Neuronal stem cell (in vitro differentiated cells): ENCODE results near the gene PGAP3.

ENCODE experiments used
- DNase-seq: peaks from one replicate; pipeline ENCODE4 v3.0.0-alpha.2; 2013; ENCODE audit warnings: low spot score
- H2AFZ ChIP-seq: one replicate; pipeline ENCODE4 v1.6.1; 2013; ENCODE audit warnings: mild to moderate bottlenecking, low read length, inconsistent platforms
- H2AK5ac ChIP-seq: 2 replicates; pipeline ENCODE4 v1.6.1; 2013; ENCODE audit warnings: low read depth, mild to moderate bottlenecking, inconsistent platforms, low read length, moderate library complexity, mixed read lengths
- H2BK120ac ChIP-seq: 2 replicates; pipeline ENCODE4 v1.6.1; 2013; ENCODE audit warnings: low read depth, mild to moderate bottlenecking, inconsistent platforms, low read length, moderate library complexity, mixed read lengths
- H2BK12ac ChIP-seq: one replicate; pipeline ENCODE4 v1.6.1; 2013; ENCODE audit warnings: low read length, inconsistent platforms
- H2BK15ac ChIP-seq: 2 replicates; pipeline ENCODE4 v1.6.1; 2013; ENCODE audit warnings: mild to moderate bottlenecking, low read length, inconsistent platforms, mixed read lengths
- H2BK5ac ChIP-seq: one replicate; pipeline ENCODE4 v1.6.1; 2013; ENCODE audit warnings: inconsistent platforms, mild to moderate bottlenecking, low read length, moderate library complexity
- H3K14ac ChIP-seq: one replicate; pipeline ENCODE4 v1.6.1; 2013; ENCODE audit warnings: low read length, inconsistent platforms
- H3K18ac ChIP-seq: 2 replicates; pipeline ENCODE4 v1.6.1; 2013; ENCODE audit warnings: low read length, inconsistent platforms
- H3K23ac ChIP-seq: 2 replicates; pipeline ENCODE4 v1.6.1; 2013; ENCODE audit warnings: low read depth, mild to moderate bottlenecking, mixed read lengths, low read length, inconsistent platforms; ENCODE audit not compliant: poor library complexity
- H3K27ac ChIP-seq: replicated peaks from 3 replicates; pipeline ENCODE4 v1.5.1; 2013; ENCODE audit warnings: low read length, inconsistent platforms
- H3K27me3 ChIP-seq, 3 experiments: 2 replicates each; pipeline ENCODE4 v1.6.1; 2013; ENCODE audit warnings: low read length in 3 of 3, mild to moderate bottlenecking in 2 of 3, inconsistent platforms in 1 of 3, low read depth in 1 of 3, mixed read lengths in 1 of 3, moderate library complexity in 1 of 3; ENCODE audit not compliant: control insufficient read depth in 3 of 3, insufficient read depth in 3 of 3
- H3K36me3 ChIP-seq, 2 donors: replicated peaks in 1 of 2; 2 replicates each; pipeline ENCODE4 v1.6.1; 2013; ENCODE audit warnings: low read length in 2 of 2; ENCODE audit not compliant: control insufficient read depth in 2 of 2, insufficient read depth in 2 of 2
- H3K4ac ChIP-seq: 2 replicates; pipeline ENCODE4 v1.6.1; 2013; ENCODE audit warnings: inconsistent platforms, mild to moderate bottlenecking, low read length, moderate library complexity
- H3K4me1 ChIP-seq, 2 donors: 1 replicate in 1 of 2; 2 replicates in 1 of 2; pipeline ENCODE4 v1.6.1; 2013; ENCODE audit warnings: low read length in 2 of 2, low read depth in 1 of 2; ENCODE audit not compliant: control insufficient read depth in 2 of 2, insufficient read depth in 1 of 2
- H3K4me2 ChIP-seq: one replicate; pipeline ENCODE4 v1.6.1; 2013; ENCODE audit warnings: mild to moderate bottlenecking, low read length, inconsistent platforms; ENCODE audit not compliant: insufficient read depth, poor library complexity, severe bottlenecking
- H3K4me3 ChIP-seq, 2 donors: 2 replicates each; pipeline ENCODE4 v1.5.1; 2013; ENCODE audit warnings: low read length in 2 of 2, mild to moderate bottlenecking in 2 of 2, inconsistent platforms in 1 of 2, moderate library complexity in 1 of 2
- H3K79me1 ChIP-seq: one replicate; pipeline ENCODE4 v1.6.1; 2013; ENCODE audit warnings: low read depth, mild to moderate bottlenecking, inconsistent platforms, low read length, moderate library complexity
- H3K9ac ChIP-seq: one replicate; pipeline ENCODE4 v1.6.1; 2013; ENCODE audit warnings: mild to moderate bottlenecking, low read depth, low read length, inconsistent platforms; ENCODE audit not compliant: poor library complexity
- H3K9me3 ChIP-seq, 2 donors: replicated peaks in 1 of 2; 2 replicates each; pipeline versions ENCODE3 to v1.6.1; 2013; ENCODE audit warnings: low read length in 2 of 2, mild to moderate bottlenecking in 2 of 2, inconsistent platforms in 1 of 2, low read depth in 1 of 2, mixed read lengths in 1 of 2, moderate library complexity in 1 of 2; ENCODE audit not compliant: control insufficient read depth in 2 of 2, insufficient read depth in 1 of 2
- H4K8ac ChIP-seq: one replicate; pipeline ENCODE4 v1.6.1; 2013; ENCODE audit warnings: low read depth, mild to moderate bottlenecking, inconsistent platforms, low read length, moderate library complexity
- H4K91ac ChIP-seq: one replicate; pipeline ENCODE4 v1.6.1; 2013; ENCODE audit warnings: low read length, low read depth, mild to moderate bottlenecking, inconsistent platforms; ENCODE audit not compliant: poor library complexity
- WGBS, 2 donors: extraction: QIAGEN DNeasy Blood & Tissue Kit; methylation state at CpG; one replicate each; pipeline ENCODE4 v1.1.7; 2013; ENCODE audit warnings: missing lambda C conversion rate in 2 of 2, mixed read lengths in 1 of 2; ENCODE audit not compliant: insufficient read length in 2 of 2, insufficient replicate concordance in 1 of 2; ENCODE audit errors: extremely low coverage in 2 of 2; 5-methylcytosine and 5-hydroxymethylcytosine counted together

PGAP3 gene

DNA sequence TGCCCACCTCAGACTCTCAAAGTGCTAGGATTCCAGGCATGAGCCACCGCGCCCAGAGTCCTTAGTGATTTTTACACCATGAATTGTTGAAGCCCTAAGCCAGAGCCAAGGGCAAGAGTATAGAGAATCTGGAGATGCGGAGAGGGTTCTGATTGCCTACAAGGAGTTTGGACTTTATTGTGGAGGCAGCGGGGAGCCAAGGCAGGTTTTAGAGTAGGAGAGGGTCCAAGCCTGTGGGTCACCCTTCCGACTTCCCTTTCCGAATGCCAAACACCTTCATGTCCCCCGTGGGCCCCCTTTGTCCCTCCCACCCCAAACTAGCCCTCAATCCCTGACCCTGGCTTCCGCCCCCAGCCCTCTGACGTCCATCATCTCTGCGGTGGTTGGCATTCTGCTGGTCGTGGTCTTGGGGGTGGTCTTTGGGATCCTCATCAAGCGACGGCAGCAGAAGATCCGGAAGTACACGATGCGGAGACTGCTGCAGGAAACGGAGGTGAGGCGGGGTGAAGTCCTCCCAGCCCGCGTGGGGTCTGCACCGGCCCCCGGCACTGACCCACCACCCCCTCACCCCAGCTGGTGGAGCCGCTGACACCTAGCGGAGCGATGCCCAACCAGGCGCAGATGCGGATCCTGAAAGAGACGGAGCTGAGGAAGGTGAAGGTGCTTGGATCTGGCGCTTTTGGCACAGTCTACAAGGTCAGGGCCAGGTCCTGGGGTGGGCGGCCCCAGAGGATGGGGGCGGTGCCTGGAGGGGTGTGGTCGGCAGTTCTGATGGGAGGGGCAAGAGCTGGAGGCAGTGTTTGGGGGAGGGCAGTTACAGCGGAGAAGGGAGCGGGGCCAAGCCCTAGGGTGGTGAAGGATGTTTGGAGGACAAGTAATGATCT, 35.4 kb upstream of the PGAP3 start:
- H3K9ac ChIP-seq: no peak overlapping the region
- no peaks in the 10 kb centered on the region for H3K9me3 ChIP-seq
- peaks cover 53 to 95% of the 10 kb centered on the region in 2 donors for H3K36me3 ChIP-seq
- no peak overlapping the region for H3K14ac ChIP-seq
- H2AFZ ChIP-seq: no peak overlapping the region
- H4K8ac ChIP-seq: no peak overlapping the region
- no peaks in the 10 kb centered on the region for H3K4me1 ChIP-seq
- no peak overlapping the region for H3K4me2 ChIP-seq
- no peak overlapping the region for H3K4ac ChIP-seq
- no peak overlapping the region for H3K18ac ChIP-seq
- H3K23ac ChIP-seq: peak overlapping the region; percentile 37
- H2AK5ac ChIP-seq: no peak overlapping the region
- no peak overlapping the region for H3K27ac ChIP-seq
- H2BK5ac ChIP-seq: no peak overlapping the region
- no CpG with 5 or more reads among the region's 34 CpGs for WGBS, 2 donors
- no peak overlapping the region for H2BK12ac ChIP-seq
- H3K27me3 ChIP-seq: no peaks in the 10 kb centered on the region
- H2BK15ac ChIP-seq: no peak overlapping the region
- no peak overlapping the region for H2BK120ac ChIP-seq
- no peak overlapping the region for H4K91ac ChIP-seq
- peaks cover 1% of the 10 kb centered on the region for H3K79me1 ChIP-seq
- H3K4me3 ChIP-seq: no peak overlapping the region
- DNase-seq: no peak

DNA sequence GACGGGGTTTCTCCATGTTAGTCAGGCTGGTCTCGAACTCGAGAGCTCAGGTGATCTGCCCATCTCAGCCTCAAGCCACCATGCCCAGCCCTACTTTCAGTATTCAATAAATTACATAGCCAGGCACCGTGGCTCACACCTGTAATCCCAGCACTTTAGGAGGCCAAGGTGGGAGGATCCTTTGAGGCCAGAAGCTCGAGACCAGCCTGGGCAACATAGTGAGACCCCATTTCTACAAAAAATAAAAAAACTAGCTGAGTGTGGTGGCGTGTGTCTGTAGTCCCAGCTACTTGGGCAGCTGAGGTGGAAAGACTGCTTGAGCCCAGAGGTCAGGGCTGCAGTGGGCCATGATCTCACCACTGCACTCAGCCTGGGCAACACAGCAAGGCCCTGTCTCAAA, 34.2 kb upstream of the PGAP3 start:
- Histone ChIP-seq H3K4me2 (no peak overlapping the region), H2AFZ (no peak overlapping the region), H3K4ac (no peak overlapping the region), H4K91ac (no peak overlapping the region), H2BK12ac (no peak overlapping the region), H2BK5ac (no peak overlapping the region), H3K14ac (no peak overlapping the region), H3K27ac (no peak overlapping the region), H3K27me3 (no peaks in the 10 kb centered on the region), H3K79me1 (peaks cover 1% of the 10 kb centered on the region), H2BK15ac (no peak overlapping the region), H2BK120ac (no peak overlapping the region), H3K9ac (no peak overlapping the region), H2AK5ac (no peak overlapping the region), H3K4me1 (no peaks in the 10 kb centered on the region), H3K9me3 (no peaks in the 10 kb centered on the region), H3K36me3 (peaks cover 50 to 95% of the 10 kb centered on the region in 2 donors), H3K4me3 (no peak overlapping the region), H3K18ac (no peak overlapping the region), H3K23ac (no peak overlapping the region), H4K8ac (no peak overlapping the region)
- no CpG with 5 or more reads among the region's 6 CpGs for WGBS, 2 donors
- no peak for DNase-seq

GRCh38 chr17:39719563-39720355, 31.9 kb upstream of the PGAP3 start:
- no CpG with 5 or more reads among the region's 7 CpGs for WGBS, 2 donors
- Histone ChIP-seq H2BK15ac (no peak overlapping the region), H3K36me3 (peaks cover 51 to 94% of the 10 kb centered on the region in 2 donors)

DNA sequence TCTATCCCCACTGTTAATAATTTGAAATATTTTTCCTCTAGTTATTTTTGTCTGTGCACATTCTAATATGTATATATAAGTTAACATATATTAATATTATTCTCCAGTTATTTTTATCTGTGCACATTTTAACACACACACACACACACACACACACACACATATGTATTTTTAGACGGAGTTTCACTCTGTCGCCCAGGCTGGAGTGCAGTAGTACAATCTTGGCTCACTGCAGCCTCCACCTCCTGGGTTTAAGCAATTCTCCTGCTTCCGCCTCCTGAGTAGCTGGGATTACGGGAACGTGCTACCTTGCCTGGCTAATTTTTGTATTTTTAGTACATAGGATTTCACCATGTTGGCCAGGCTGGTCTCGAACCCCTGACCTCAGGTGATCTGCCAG, 29.8 kb upstream of the PGAP3 start:
- Histone ChIP-seq H3K4me1 (no peaks in the 10 kb centered on the region), H3K27ac (no peak overlapping the region), H3K14ac (no peak overlapping the region), H2BK120ac (no peak overlapping the region), H3K27me3 (no peaks in the 10 kb centered on the region), H3K4me2 (no peak overlapping the region), H2BK5ac (no peak overlapping the region), H3K36me3 (peaks cover 48 to 87% of the 10 kb centered on the region in 2 donors), H3K23ac (no peak overlapping the region), H4K8ac (no peak overlapping the region), H2BK15ac (no peak overlapping the region), H3K9me3 (no peaks in the 10 kb centered on the region), H2AFZ (no peak overlapping the region), H3K9ac (no peak overlapping the region), H3K4me3 (no peak overlapping the region), H2BK12ac (no peak overlapping the region), H2AK5ac (no peak overlapping the region), H3K4ac (no peak overlapping the region), H4K91ac (no peak overlapping the region), H3K18ac (no peak overlapping the region), H3K79me1 (peaks cover 5% of the 10 kb centered on the region)
- WGBS, 2 donors: no CpG with 5 or more reads among the region's 6 CpGs
- no peak for DNase-seq

More at GRCh38 chr17:39719563-39720355, 31.9 kb upstream of the PGAP3 start:
- Histone ChIP-seq H3K4me2 (no peak overlapping the region), H3K18ac (no peak overlapping the region), H3K79me1 (peaks cover 5% of the 10 kb centered on the region), H2BK5ac (no peak overlapping the region), H2BK120ac (no peak overlapping the region), H3K4me3 (no peak overlapping the region), H3K4me1 (no peaks in the 10 kb centered on the region), H3K9me3 (no peaks in the 10 kb centered on the region), H4K91ac (no peak overlapping the region), H3K27ac (no peak overlapping the region), H3K9ac (no peak overlapping the region), H3K23ac (no peak overlapping the region), H2AFZ (no peak overlapping the region), H2BK12ac (no peak overlapping the region), H4K8ac (no peak overlapping the region), H3K14ac (no peak overlapping the region), H3K4ac (no peak overlapping the region), H3K27me3 (no peaks in the 10 kb centered on the region), H2AK5ac (no peak overlapping the region)
- no peak for DNase-seq
